ENCODE measurements around the gene SDSL. TPM values are rescaled to one million over a fixed set of nuclear protein-coding genes. Genes with fewer than 3 reads are reported as not detected.

Gene SDSL
- total and polyA plus RNA-seq, 2 of the 13 experiments (the other 11 are each of a cell fraction or from before 2014, with no cell fraction given): 1.2 to 1.7 TPM

- TF ChIP-seq MED13 (CRISPR knock-in tag; IDR thresholded peaks at IDR 0.05) (no peak), ZNF615 (CRISPR knock-in tag; IDR thresholded peaks at IDR 0.05; ENCODE audit: borderline replicate concordance) (no peak; the same call in 1 of the 2 replicates), MLXIP (CRISPR knock-in tag; IDR thresholded peaks at IDR 0.05; ENCODE audit: borderline replicate concordance) (peak; percentile 47; the same call in 1 of the 2 replicates), IRF1 (CRISPR knock-in tag; IDR thresholded peaks at IDR 0.05; ENCODE audit: low read depth) (no peak), KMT2B (CRISPR knock-in tag; IDR thresholded peaks at IDR 0.05) (peak; percentile 39; the same call in 1 of the 2 replicates), FOXM1 (CRISPR knock-in tag; IDR thresholded peaks at IDR 0.05) (no peak), ZNF432 (CRISPR knock-in tag; IDR thresholded peaks at IDR 0.05; ENCODE audit: borderline replicate concordance) (no peak), PHB2 (IDR thresholded peaks at IDR 0.05; ENCODE audit: partially characterized antibody) (no peak), NR3C1 (CRISPR knock-in tag; IDR thresholded peaks at IDR 0.05) (no peak), ZNF841 (CRISPR knock-in tag; IDR thresholded peaks at IDR 0.05; ENCODE audit: borderline replicate concordance) (no peak), ZNF83 (CRISPR knock-in tag; IDR thresholded peaks at IDR 0.05; ENCODE audit: borderline replicate concordance) (no peak), ZNF549 (CRISPR knock-in tag; IDR thresholded peaks at IDR 0.05) (peak; percentile 97), ZNF891 (CRISPR knock-in tag; IDR thresholded peaks at IDR 0.05) (peak; percentile 79), NFKBIZ (CRISPR knock-in tag; IDR thresholded peaks at IDR 0.05) (0 out of 2 replicates have a peak, but pooled peaks have one; percentile 45), ZNF160 (CRISPR knock-in tag; IDR thresholded peaks at IDR 0.05) (no peak; the same call in 1 of the 2 replicates), ZNF235 (CRISPR knock-in tag; IDR thresholded peaks at IDR 0.05; ENCODE audit: borderline replicate concordance) (no peak), HNF1A (IDR thresholded peaks at IDR 0.05; ENCODE audit: low read depth) (no peak), HNF1A (CRISPR knock-in tag; IDR thresholded peaks at IDR 0.05; ENCODE audit: borderline replicate concordance) (no peak)
Measured at GRCh38 chr12:113479590-113480335, 57.6 kb downstream of the SDSL start (continued).
